CD8-positive, alpha-beta memory T cell (primary cell): Measurements from ENCODE around the gene TTBK1. TPM values are rescaled to one million over a fixed set of nuclear protein-coding genes. Genes with fewer than 3 reads are reported as not detected.

ENCODE experiments used
- CTCF ChIA-PET: fragments of 350-600 bp; sonication (Branson Sonifier 250); formaldehyde crosslinking; loops from one replicate; lab custom pipeline; 2021; ENCODE audit warnings: antibody characterized with exemption; lab: Charles Lee
- POLR2A ChIA-PET: fragments of 350-600 bp; sonication (Branson Sonifier 250); formaldehyde crosslinking; loops from one replicate; lab custom pipeline; 2021; ENCODE audit warnings: antibody characterized with exemption; lab: Charles Lee
- DNase-seq, 5 donors: peaks; one replicate each; pipeline versions ENCODE4 v3.0.0 to v3.0.0-alpha.2; 2020 to 2022; ENCODE audit warnings: mixed read lengths in 1 of 5
- H3K27ac ChIP-seq: one replicate; pipeline ENCODE4 v1.7.0; 2013; ENCODE audit warnings: low read depth, mild to moderate bottlenecking, low read length, moderate library complexity
- H3K27me3 ChIP-seq: 2 replicates; pipeline ENCODE4 v1.7.0; 2013; ENCODE audit warnings: low read length, mild to moderate bottlenecking; ENCODE audit not compliant: insufficient read depth, poor library complexity, severe bottlenecking
- H3K36me3 ChIP-seq: 2 replicates; pipeline ENCODE4 v1.7.0; 2013; ENCODE audit warnings: mild to moderate bottlenecking, low read length, moderate library complexity; ENCODE audit not compliant: insufficient read depth
- H3K4me1 ChIP-seq: 2 replicates; pipeline ENCODE4 v1.7.0; 2013; ENCODE audit warnings: mild to moderate bottlenecking, low read length, moderate library complexity; ENCODE audit not compliant: insufficient read depth
- H3K4me3 ChIP-seq: 2 replicates; pipeline ENCODE4 v1.7.0; 2013; ENCODE audit warnings: mild to moderate bottlenecking, low read length
- H3K9me3 ChIP-seq: 2 replicates; pipeline ENCODE4 v1.7.0; 2013; ENCODE audit warnings: mild to moderate bottlenecking, low read length
- H3K27ac Mint-ChIP-seq, 8 donors: one replicate each; pipeline ENCODE4 v1.8.0; 2020 to 2021; ENCODE audit warnings: mixed read lengths in 8 of 8, mild to moderate bottlenecking in 6 of 8, inconsistent platforms in 3 of 8, moderate library complexity in 3 of 8
- H3K27me3 Mint-ChIP-seq, 2 donors: one replicate each; pipeline ENCODE4 v1.8.0; 2020 to 2021; ENCODE audit warnings: mixed read lengths in 2 of 2, mild to moderate bottlenecking in 1 of 2, moderate library complexity in 1 of 2
- H3K36me3 Mint-ChIP-seq, 3 donors: one replicate each; pipeline ENCODE4 v1.8.0; 2020 to 2021; ENCODE audit warnings: mixed read lengths in 3 of 3, inconsistent platforms in 1 of 3, mild to moderate bottlenecking in 1 of 3
- H3K4me1 Mint-ChIP-seq, 3 donors: one replicate each; pipeline ENCODE4 v1.8.0; 2020 to 2021; ENCODE audit warnings: mixed read lengths in 3 of 3, inconsistent platforms in 1 of 3, mild to moderate bottlenecking in 1 of 3
- H3K4me3 Mint-ChIP-seq, 7 donors: one replicate each; pipeline ENCODE4 v1.8.0; 2020 to 2021; ENCODE audit warnings: mixed read lengths in 7 of 7, mild to moderate bottlenecking in 6 of 7, moderate library complexity in 4 of 7, inconsistent platforms in 2 of 7
- H3K9me3 Mint-ChIP-seq, 5 donors: one replicate each; pipeline ENCODE4 v1.8.0; 2020 to 2022; ENCODE audit warnings: mixed read lengths in 5 of 5, mild to moderate bottlenecking in 3 of 5, moderate library complexity in 2 of 5, inconsistent platforms in 1 of 5
- polyA plus RNA-seq: library from polyadenylated mRNA; unstranded; fragments of 300-500 nt; fragmentation: Illumina TruSeq; gene quantifications from one replicate; pipeline ENCODE4 v1.2.3, GENCODE V29; 2021
- total RNA-seq, 2 experiments: library from RNA; stranded (reverse); gene quantifications; one replicate each; pipeline ENCODE4 v1.2.3, GENCODE V29; 2021

The TTBK1 gene
- total and polyA plus RNA-seq, 3 experiments from 2014 or later = 1.1 to 1.2 TPM; not detected in 1

DNA sequence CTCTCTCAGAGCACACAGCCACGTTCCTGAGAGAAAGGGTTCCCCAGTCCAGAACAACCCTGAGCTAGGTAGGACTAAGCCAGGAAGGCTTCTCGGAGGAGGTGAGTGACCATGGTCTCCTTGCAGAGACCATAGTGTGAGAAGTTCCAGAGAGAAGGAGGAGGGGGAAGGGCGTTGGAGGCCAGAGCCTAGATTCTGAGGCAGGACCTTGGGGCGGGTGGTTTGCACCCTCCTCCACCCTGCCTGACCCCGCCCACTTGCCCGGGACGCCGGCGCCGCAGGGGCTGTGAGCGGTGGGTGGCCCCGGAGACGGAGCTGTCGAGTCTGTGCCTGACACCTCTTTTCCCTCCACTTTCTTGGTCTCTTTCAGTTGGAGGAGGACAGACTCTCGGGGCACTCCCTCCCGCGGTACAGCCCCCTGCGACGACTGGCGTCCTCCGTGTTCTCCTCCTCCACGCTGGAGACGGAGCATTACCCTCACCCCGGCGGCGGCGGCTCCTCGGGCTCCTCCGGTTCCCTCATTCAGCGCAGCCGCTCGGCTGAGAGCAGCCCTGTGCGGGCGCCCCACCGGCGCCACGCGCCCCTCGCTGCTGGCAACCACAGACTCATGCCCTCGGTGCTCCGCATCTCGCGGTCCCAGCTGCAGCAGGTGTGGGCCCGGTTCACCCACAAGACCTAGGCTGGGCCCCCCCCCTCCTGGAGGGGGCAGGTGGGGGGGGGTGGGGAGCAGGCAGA, 26.2 kb downstream of the TTBK1 start:
- POLR2A ChIA-PET = interaction anchor here (0.6 kb wide), 1 partner anchor 23 kb away, joined by 3 read pairs; no protein-coding TSS in a partner anchor

GRCh38 chr6:43271103-43271815, 28.0 kb downstream of the TTBK1 start:
- H3K27ac ChIP-seq = no peak overlapping the region
- H3K4me1 ChIP-seq = peaks cover 11% of the 10 kb centered on the region
- DNase-seq = no peak
- Mint-ChIP-seq H3K9me3 (no peaks in the 10 kb centered on the region), H3K27me3 (peaks cover 17 to 30% of the 10 kb centered on the region in 2 donors), H3K27ac (no peak overlapping the region), H3K4me3 (peak overlapping the region in 3 of 7 donors; percentile 0 to 41 (median 3)), H3K36me3 (no peaks in the 10 kb centered on the region), H3K4me1 (peaks cover 9 to 21% (median 15%) of the 10 kb centered on the region in 3 donors)
- H3K9me3 ChIP-seq = no peaks in the 10 kb centered on the region
- ChIA-PET POLR2A (no interaction called here), CTCF (no interaction called here)
- no peak overlapping the region for H3K4me3 ChIP-seq
- peaks cover 9% of the 10 kb centered on the region for H3K27me3 ChIP-seq
- no peaks in the 10 kb centered on the region for H3K36me3 ChIP-seq

More for the DNA sequence above, 26.2 kb downstream of the TTBK1 start:
- H3K27ac Mint-ChIP-seq = no peak overlapping the region
- no peaks in the 10 kb centered on the region for H3K9me3 Mint-ChIP-seq
- CTCF ChIA-PET = interaction anchor here (1.3 kb wide), 1 partner anchor 13 kb away, joined by 5 read pairs; no protein-coding TSS in a partner anchor
- H3K4me3 Mint-ChIP-seq = peak overlapping the region in 6 of 7 donors; percentile 73 to 78 (median 76)
- H3K36me3 Mint-ChIP-seq = no peaks in the 10 kb centered on the region
- peak overlapping the region; percentile 5 for H3K4me3 ChIP-seq
- H3K27me3 ChIP-seq = peaks cover 1% of the 10 kb centered on the region
- peaks cover 5% of the 10 kb centered on the region for H3K4me1 ChIP-seq
- no peaks in the 10 kb centered on the region for H3K9me3 ChIP-seq
- DNase-seq = peak; percentile 12 to 56 (median 29)
- H3K36me3 ChIP-seq = no peaks in the 10 kb centered on the region
- H3K27me3 Mint-ChIP-seq = peaks cover 13 to 20% of the 10 kb centered on the region in 2 donors
- peaks cover 4 to 11% (median 9%) of the 10 kb centered on the region in 3 donors for H3K4me1 Mint-ChIP-seq
- no peak overlapping the region for H3K27ac ChIP-seq

DNA sequence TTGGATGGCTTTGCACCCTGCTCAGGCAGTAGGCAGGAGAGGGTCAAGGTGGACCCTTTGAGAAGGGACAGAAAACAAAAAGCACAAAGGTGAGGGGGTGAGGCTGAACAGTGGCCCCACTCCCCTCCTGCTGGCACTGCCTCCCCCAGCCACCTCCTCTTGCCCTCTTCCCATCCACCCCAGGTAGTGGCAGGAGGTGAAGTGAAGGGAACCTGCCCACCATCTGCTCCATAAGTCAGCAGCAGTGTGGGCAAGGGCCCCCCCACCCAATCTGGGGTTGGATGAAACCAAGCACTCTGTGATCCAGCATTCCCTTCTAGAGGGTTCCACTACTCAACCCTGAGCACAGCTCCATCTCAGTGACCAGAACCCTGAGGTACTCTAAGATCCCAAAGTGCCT, 28.7 kb downstream of the TTBK1 start:
- H3K36me3 ChIP-seq = no peaks in the 10 kb centered on the region
- POLR2A ChIA-PET = no interaction called here
- no peaks in the 10 kb centered on the region for H3K9me3 ChIP-seq
- H3K27me3 ChIP-seq = peaks cover 16% of the 10 kb centered on the region
- no peak for DNase-seq
- H3K4me1 ChIP-seq = peaks cover 16% of the 10 kb centered on the region
- Mint-ChIP-seq H3K9me3 (no peaks in the 10 kb centered on the region), H3K4me1 (peaks cover 9 to 25% (median 16%) of the 10 kb centered on the region in 3 donors), H3K4me3 (peak overlapping the region in 1 of 7 donors; percentile 60), H3K27me3 (peaks cover 19 to 35% of the 10 kb centered on the region in 2 donors), H3K36me3 (no peaks in the 10 kb centered on the region), H3K27ac (peak overlapping the region in 1 of 8 donors; percentile 70)
- no peak overlapping the region for H3K27ac ChIP-seq
- CTCF ChIA-PET = interaction anchor here (1.0 kb wide), 1 partner anchor 43 kb away, joined by 5 read pairs; the partner anchor contains the start of gene DNPH1
- H3K4me3 ChIP-seq = no peak overlapping the region

GRCh38 chr6:43273707-43274106, 30.4 kb downstream of the TTBK1 start:
- Mint-ChIP-seq H3K27me3 (peaks cover 23 to 50% of the 10 kb centered on the region in 2 donors), H3K4me1 (peaks cover 11 to 25% (median 16%) of the 10 kb centered on the region in 3 donors), H3K27ac (peak overlapping the region in 2 of 8 donors; percentile 70 to 73), H3K9me3 (no peaks in the 10 kb centered on the region), H3K4me3 (peak overlapping the region in 5 of 7 donors; percentile 6 to 78 (median 46)), H3K36me3 (no peaks in the 10 kb centered on the region)
- ChIA-PET CTCF (no interaction called here), POLR2A (no interaction called here)
- Histone ChIP-seq H3K27me3 (peaks cover 18% of the 10 kb centered on the region), H3K36me3 (no peaks in the 10 kb centered on the region), H3K4me1 (peaks cover 15% of the 10 kb centered on the region), H3K4me3 (no peak overlapping the region), H3K9me3 (no peaks in the 10 kb centered on the region), H3K27ac (no peak overlapping the region)
- DNase-seq = no peak

GRCh38 chr6:43274127-43274915, 31.0 kb downstream of the TTBK1 start:
- ChIA-PET CTCF (no interaction called here), POLR2A (no interaction called here)
- no peaks in the 10 kb centered on the region for H3K36me3 Mint-ChIP-seq
- peak overlapping the region in 3 of 8 donors; percentile 47 to 81 (median 70) for H3K27ac Mint-ChIP-seq
- H3K9me3 Mint-ChIP-seq = no peaks in the 10 kb centered on the region
- H3K4me3 Mint-ChIP-seq = peak overlapping the region; percentile 33 to 84 (median 77)
- Histone ChIP-seq H3K9me3 (no peaks in the 10 kb centered on the region), H3K27ac (no peak overlapping the region), H3K4me1 (peaks cover 11% of the 10 kb centered on the region), H3K4me3 (no peak overlapping the region), H3K27me3 (peaks cover 18% of the 10 kb centered on the region), H3K36me3 (no peaks in the 10 kb centered on the region)
- H3K4me1 Mint-ChIP-seq = peaks cover 7 to 19% (median 10%) of the 10 kb centered on the region in 3 donors
- no peak for DNase-seq
- peaks cover 22 to 45% of the 10 kb centered on the region in 2 donors for H3K27me3 Mint-ChIP-seq

- Histone ChIP-seq H3K4me3 (peak overlapping the region; percentile 66), H3K27me3 (peaks cover 18% of the 10 kb centered on the region), H3K4me1 (peaks cover 11% of the 10 kb centered on the region), H3K27ac (no peak overlapping the region), H3K36me3 (no peaks in the 10 kb centered on the region), H3K9me3 (no peaks in the 10 kb centered on the region)
- no peaks in the 10 kb centered on the region for H3K9me3 Mint-ChIP-seq
- ChIA-PET CTCF (interaction anchor here (1.1 kb wide), 1 partner anchor 123 kb away, joined by 3 read pairs; no protein-coding TSS in a partner anchor), POLR2A (interaction anchor here (1.2 kb wide), 1 partner anchor 51 kb away, joined by 3 read pairs; no protein-coding TSS in a partner anchor)
- H3K27me3 Mint-ChIP-seq = peaks cover 19 to 43% of the 10 kb centered on the region in 2 donors
- H3K4me1 Mint-ChIP-seq = peaks cover 7 to 19% (median 9%) of the 10 kb centered on the region in 3 donors
- no peaks in the 10 kb centered on the region for H3K36me3 Mint-ChIP-seq
- peak overlapping the region; percentile 58 to 85 (median 78) for H3K4me3 Mint-ChIP-seq
- DNase-seq = peak; percentile 11 to 59 (median 15)
- H3K27ac Mint-ChIP-seq = peak overlapping the region in 4 of 8 donors; percentile 2 to 81 (median 44)
Observed at GRCh38 chr6:43274916-43275597, 31.8 kb downstream of the TTBK1 start.
